ENCODE results near the gene MKLN1. TPM values are rescaled to one million over a fixed set of nuclear protein-coding genes. Genes with fewer than 3 reads are reported as not detected.

The MKLN1 gene
- total RNA-seq, 1 experiment from 2014 or later: 34.3 TPM

DNA sequence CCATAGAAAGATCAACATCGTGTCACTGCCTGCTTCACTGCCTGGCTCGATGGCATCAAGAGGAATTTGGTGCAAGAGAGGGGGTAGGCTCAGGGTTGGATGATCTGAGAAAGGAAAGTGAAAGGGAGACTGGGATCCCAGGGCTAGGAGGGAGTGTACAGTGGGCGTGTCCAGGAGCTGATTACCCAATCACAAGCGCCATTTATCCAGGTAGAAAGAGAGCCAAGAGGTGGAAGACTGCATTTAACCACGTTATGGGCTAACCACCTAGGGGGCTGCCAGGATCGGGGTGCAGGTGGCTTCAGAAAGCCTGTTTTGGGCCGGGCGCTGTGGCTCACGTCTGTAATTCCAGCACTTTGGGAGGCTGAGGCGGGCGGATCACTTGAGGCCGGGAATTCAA lies 218.4 kb downstream of the MKLN1 start:
- no peak overlapping the region for H3K4me2 ChIP-seq (ENCODE audit: insufficient read depth, insufficient read length, low read length)
- no peak overlapping the region for H3K14ac ChIP-seq (ENCODE audit: insufficient read depth, low read length)
- H2AK5ac ChIP-seq (ENCODE audit: insufficient read length, low read length): no peak overlapping the region
- H3K9ac ChIP-seq (ENCODE audit: extremely low read depth, insufficient read length, low read length): no peak overlapping the region
- no peaks in the 10 kb centered on the region for H3K79me1 ChIP-seq (ENCODE audit: insufficient read depth, low read depth, low read length, poor library complexity, severe bottlenecking)
- H3K18ac ChIP-seq (ENCODE audit: insufficient read length, low read depth, low read length): no peak overlapping the region
- H2BK20ac ChIP-seq (ENCODE audit: low read depth, low read length, poor library complexity, severe bottlenecking): no peak overlapping the region
- TF ChIP-seq CTCF (conservative IDR thresholded peaks at IDR 0.05): no peak
- no peak overlapping the region for H4K5ac ChIP-seq (ENCODE audit: insufficient read length, low read depth, low read length)
- no peak overlapping the region for H2AFZ ChIP-seq (ENCODE audit: low read length)
- no peak overlapping the region for H3K23ac ChIP-seq (ENCODE audit: insufficient read length, low read depth, low read length)
- no peak overlapping the region for H2BK12ac ChIP-seq (ENCODE audit: insufficient read length, low read depth, low read length)
- no peak overlapping the region for H3K56ac ChIP-seq (ENCODE audit: insufficient read length, low read depth, low read length)
- peaks cover 4% of the 10 kb centered on the region for H4K20me1 ChIP-seq (ENCODE audit: control insufficient read depth, insufficient read depth, insufficient read length)
- H3K27ac Mint-ChIP-seq: peak overlapping the region in 2 of 3 experiments; percentile 29 to 76; a peak in 5 of 7 replicates
- no peak overlapping the region for H2BK5ac ChIP-seq (ENCODE audit: insufficient read length, low read length)
- peaks cover 92% of the 10 kb centered on the region for H3K79me2 ChIP-seq (ENCODE audit: insufficient read depth, low read length)
- H3K36me3 Mint-ChIP-seq (ENCODE audit: insufficient read depth in 1 of 3, low read depth in 3 of 3): peaks cover 56 to 82% (median 75%) of the 10 kb centered on the region in 3 experiments
- H4K8ac ChIP-seq (replicated peaks; ENCODE audit: insufficient read length, low read depth, low read length): no peak overlapping the region
- no peaks in the 10 kb centered on the region for H3K9me3 ChIP-seq (ENCODE audit: control insufficient read depth, low read depth, low read length)
- H3K27ac ChIP-seq (ENCODE audit: insufficient read length, low read depth, low read length): no peak overlapping the region
- no peak overlapping the region for H3K4ac ChIP-seq (ENCODE audit: low read depth, low read length)
- H3K27me3 Mint-ChIP-seq (ENCODE audit: low read depth): no peaks in the 10 kb centered on the region
- H3K23me2 ChIP-seq (ENCODE audit: insufficient read length, low read depth, low read length, poor library complexity, severe bottlenecking): peaks cover 5% of the 10 kb centered on the region
- peaks cover 79 to 92% of the 10 kb centered on the region in 2 experiments for H3K4me1 Mint-ChIP-seq
- no peaks in the 10 kb centered on the region for H3K9me3 Mint-ChIP-seq
- no peak overlapping the region for H4K91ac ChIP-seq (ENCODE audit: insufficient read length, low read depth, low read length)
- no peak overlapping the region for H2BK15ac ChIP-seq (ENCODE audit: low read depth, low read length)
- DNase-seq: no peak
- peak overlapping the region in 1 of 2 experiments; percentile 43; a peak in 2 of 5 replicates for H3K4me3 Mint-ChIP-seq
- WGBS (ENCODE audit: extremely low coverage, insufficient read length, low lambda C conversion rate): no CpG with 5 or more reads among the region's 12 CpGs
- no peak overlapping the region for H2BK120ac ChIP-seq (ENCODE audit: low read depth, low read length, poor library complexity, severe bottlenecking)
- peaks cover 30% of the 10 kb centered on the region; the same call in 1 of the 2 replicates for H3K4me1 ChIP-seq (ENCODE audit: insufficient read depth, low read length)
- H3T11ph ChIP-seq (ENCODE audit: low read length): no peak overlapping the region
- H3K27me3 ChIP-seq (ENCODE audit: insufficient read depth, low read length): no peaks in the 10 kb centered on the region

Other genes starting within 250 kb of the MKLN1 start
- 727 and 732 TPM in 2 replicates for gene PODXL, start 228.8 kb downstream of the MKLN1 start, total RNA-seq (2021)